ENCODE data around the gene FAF1.

DNA sequence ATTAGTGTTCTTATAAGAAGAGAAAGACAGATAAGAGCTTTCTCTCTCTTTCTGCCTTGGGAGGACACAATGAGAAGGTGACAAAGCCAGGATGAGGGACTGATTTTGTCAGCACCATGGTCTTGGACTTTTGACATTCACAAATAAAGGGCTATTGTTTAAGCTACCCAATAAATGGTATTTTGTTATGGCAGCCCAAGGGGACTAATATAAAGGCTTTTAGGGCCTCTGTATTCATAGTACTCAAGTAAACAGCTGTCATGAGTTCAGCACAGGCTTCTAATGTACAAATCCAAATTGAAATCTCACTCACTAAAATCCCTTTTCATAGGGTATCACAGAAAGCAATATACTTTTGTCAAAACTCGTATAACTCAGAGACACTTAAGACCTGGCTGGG lies 242.7 kb downstream of the FAF1 start:
- TF ChIP-seq, protein P1, sequence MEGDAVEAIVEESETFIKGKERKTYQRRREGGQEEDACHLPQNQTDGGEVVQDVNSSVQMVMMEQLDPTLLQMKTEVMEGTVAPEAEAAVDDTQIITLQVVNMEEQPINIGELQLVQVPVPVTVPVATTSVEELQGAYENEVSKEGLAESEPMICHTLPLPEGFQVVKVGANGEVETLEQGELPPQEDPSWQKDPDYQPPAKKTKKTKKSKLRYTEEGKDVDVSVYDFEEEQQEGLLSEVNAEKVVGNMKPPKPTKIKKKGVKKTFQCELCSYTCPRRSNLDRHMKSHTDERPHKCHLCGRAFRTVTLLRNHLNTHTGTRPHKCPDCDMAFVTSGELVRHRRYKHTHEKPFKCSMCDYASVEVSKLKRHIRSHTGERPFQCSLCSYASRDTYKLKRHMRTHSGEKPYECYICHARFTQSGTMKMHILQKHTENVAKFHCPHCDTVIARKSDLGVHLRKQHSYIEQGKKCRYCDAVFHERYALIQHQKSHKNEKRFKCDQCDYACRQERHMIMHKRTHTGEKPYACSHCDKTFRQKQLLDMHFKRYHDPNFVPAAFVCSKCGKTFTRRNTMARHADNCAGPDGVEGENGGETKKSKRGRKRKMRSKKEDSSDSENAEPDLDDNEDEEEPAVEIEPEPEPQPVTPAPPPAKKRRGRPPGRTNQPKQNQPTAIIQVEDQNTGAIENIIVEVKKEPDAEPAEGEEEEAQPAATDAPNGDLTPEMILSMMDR (IDR thresholded peaks at IDR 0.05; ENCODE audit: low read depth, low read length, poor library complexity, severe bottlenecking), result no peak
- no peak for TF ChIP-seq EZH2phosphoT487 (IDR thresholded peaks at IDR 0.05; ENCODE audit: borderline replicate concordance, low read length)

Data from DOHH2 (cell line).